HG03159 (cell line): ENCODE data around the gene COL4A1.

Experiments
- ATAC-seq: cut with Tn5 transposase; IDR thresholded peaks from one replicate; pipeline ENCODE4 v1.9.1; 2021; ENCODE audit warnings: mild to moderate bottlenecking, moderate library complexity; ENCODE audit not compliant: unreplicated experiment

The COL4A1 gene

DNA sequence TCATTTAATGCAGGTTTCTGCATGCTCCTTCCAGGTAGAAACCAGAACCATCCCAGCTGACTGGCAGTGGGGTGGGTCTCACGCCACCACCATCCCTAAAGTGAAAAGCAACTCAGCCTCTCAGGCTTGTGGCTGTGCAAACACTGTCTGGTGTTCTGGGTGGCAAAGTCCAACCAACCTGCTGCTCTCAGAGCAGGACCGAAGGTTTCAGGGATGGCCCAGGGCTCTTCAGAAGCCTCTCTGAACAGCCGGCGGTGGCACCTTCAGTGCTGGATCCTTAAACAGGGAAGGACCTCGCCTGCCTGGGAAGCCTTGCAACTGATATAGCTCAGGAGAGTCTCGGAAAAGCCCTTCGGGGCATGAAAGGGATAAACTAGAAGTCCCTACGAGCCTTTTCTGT lies 100.8 kb downstream of the COL4A1 start:
- ATAC-seq = no peak

DNA sequence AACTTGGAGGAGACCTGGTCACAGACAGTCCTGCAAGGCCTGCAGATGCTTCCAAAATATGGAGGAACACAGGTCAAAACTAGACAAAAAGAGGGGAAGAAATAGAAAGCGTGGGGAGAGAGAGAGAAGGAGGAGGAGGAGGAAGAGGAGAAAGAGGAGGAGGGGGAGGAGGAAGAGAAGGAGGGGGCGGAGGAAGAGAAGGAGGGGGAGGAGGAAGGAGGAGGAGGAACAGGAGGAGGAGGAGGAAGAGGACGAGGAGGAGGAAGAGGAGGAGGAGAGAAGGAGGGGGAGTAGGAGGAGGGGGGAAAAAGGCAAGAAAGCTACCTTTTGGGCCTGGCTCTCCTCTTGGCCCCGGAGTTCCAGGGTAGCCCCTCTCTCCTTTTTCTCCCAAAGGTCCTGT lies 105.8 kb downstream of the COL4A1 start:
- no peak for ATAC-seq

DNA sequence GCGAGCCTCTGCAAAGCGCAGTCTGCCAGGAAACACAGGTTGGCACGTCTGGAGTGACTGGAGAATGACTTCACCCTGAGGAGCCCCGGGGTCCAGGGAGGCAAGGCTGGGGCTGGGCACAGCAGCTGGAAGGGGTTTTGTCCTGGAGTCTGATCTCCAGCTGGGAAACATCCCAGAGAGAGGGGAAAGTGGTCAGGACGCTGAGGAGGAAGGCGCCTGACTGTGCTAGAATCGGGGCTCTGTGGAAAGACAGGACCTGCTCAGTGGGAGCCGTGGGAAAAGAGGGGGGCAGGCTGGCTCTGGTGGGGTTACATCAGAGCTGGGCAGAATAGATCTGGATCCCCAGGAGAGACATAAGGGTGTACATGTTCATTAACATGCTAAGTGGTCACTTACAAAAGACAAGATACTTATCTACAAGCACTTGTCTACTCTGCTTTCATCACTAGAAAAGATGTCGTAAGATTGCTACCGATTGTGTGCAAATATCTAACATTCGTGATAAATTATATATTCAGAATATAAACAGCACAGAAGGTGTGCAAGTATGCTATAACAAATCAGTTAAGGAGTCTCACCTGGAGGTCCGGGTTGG lies 106.6 kb downstream of the COL4A1 start:
- ATAC-seq = no peak

DNA sequence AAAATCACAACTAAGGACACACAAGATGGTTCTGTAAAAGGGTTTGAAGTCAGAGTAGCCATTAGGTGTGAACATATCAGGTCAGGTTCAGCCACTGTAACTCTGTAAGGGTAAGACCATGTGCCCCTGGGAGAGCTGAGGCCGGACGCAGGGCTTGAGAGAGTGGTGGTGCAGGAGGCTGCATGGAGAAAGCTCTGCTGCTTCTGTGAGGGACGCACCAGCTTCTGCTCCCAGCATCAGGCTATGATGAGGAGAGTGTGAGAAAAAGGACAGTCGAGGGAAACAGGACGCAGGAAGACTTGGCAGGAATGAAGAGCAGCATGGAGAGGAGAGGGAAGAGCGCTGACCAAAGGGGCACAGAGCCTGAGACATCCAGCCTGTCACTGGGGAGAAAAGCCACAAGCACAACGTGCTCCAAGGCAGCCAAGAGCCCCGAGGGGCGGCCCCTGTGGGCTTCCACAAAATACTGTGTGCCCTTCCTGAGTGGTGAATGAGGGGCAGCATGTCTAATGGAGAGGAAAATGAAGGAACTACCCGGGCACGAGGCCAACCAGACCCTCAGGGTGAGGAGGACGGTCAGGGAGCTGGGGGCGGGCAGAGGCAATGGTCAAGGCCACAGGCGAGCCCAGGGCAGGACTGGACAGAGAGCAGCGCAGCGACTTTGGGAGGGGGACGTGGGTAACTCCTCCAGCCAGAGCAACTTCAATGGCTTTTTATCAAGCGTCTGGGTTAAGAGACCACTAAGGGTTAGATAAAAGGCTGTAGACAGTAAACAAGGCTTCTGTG lies 107.7 kb downstream of the COL4A1 start:
- no peak for ATAC-seq

DNA sequence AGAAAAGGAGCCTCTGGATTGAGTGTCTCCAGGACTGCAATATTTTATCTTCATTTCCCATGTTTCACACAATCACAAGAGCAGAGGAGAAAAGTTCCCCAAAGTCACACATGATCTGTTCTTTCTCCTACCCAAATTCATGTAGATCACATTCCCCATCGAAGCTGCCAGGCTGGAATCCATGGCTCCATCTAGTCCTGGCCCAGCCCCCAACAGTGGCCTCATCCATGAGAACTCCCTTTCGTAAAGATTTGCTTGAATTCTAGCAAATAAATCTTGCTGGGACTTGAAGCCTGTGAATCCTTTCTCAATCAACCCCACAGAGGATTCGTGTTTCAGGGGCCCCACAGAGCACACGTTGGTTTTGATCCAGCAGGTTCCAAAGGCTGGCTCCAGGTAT lies 109.5 kb downstream of the COL4A1 start:
- ATAC-seq = no peak

DNA sequence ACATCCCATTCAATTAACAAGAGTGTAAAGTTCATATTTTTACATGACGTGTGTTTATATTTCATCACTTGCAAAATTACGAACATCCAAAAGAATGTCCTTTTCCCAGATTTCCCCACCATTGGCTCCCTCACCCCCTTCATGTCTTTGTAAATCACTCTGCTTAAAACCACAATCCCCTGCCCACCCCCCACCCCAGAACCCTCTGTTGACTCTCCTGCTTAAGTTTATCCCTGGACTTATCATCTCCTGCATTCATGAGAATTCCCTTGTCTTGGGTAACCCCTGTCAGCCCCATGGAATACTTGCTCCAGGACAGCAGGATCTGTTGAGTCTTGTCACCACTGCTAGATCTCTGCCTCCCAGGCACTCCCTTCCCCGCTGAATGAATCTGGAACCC lies 109.9 kb downstream of the COL4A1 start:
- no peak for ATAC-seq

DNA sequence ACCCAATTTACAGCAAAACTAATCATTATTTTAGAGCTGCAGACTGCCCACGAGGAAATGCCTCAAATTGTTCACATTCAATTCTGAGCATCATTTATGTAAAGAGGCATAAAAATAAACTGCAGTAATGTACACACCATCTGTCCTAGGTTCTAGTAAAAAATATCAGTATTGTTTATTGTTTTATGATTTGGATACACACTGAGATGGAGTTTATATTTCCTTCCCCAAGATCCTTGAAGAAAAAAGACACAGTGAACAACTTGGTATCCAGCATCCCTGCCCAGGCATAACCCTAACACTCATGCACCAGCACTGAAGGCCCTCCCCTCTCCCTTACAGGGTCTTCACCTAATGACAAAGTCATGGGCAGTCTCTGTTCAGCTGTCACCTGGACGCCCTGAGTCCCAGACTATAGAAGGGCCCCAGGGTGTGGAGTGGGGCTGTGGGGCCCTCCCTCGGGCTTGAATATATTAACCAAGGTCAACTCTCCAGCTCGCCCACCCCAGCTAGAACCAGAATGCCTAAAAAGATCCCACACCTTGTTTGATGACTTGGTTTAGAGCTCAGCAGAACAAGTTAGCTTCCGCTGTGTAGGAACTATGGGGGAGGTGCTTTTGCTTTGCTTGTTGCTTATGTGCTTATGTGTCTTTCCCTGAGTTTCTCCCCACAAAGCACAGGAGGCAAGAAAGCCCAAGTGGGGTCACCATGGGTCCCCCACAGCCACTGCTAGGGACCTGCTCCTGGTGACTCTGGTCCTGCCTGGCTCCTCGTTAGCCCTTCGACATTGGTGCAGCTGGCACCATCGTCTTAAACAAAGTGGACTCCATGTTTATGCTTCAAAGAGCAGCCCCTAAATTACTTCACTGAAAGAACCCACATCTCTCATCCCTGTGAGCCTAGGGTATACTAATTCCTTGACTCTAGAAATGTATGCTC lies 111.1 kb downstream of the COL4A1 start:
- no peak for ATAC-seq

DNA sequence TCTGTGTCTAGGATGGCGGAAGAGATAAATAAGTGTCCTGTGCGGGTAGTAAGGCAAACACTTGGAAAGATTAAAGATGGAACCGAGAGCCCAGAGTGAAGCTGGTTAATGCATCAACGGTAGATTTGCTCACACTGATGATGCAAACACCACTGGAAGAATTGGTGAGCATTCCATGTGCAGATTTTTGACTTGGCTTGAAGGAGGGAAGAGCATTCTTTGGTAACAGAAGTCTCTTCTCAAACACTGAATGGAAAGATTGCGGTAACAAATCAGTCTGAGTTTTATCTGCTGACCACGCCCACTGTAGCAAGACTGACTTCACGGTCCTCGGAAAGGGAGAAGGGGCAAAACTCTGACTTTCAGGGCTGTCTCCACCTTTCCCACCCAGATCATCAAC lies 112.5 kb downstream of the COL4A1 start:
- no peak for ATAC-seq

DNA sequence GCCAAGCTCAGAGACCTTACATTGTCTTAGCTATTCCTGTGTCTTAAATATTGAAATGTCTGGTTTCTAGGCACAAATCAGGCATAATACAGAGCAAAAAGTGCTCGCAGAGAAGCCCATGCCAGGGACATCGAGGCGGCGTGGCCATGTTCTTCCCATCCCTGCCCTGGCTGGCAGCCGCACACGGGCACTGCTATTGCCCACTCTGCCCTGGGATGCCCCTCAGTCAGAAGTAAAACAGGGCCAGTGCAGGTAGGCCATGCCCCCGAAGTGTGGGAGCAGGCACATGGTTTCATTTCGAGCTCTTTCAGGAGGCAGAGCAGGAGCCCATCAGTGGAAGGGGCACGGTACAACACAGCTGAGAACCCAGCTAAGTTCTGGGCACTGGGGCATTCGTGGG lies 113.5 kb downstream of the COL4A1 start:
- no peak for ATAC-seq

DNA sequence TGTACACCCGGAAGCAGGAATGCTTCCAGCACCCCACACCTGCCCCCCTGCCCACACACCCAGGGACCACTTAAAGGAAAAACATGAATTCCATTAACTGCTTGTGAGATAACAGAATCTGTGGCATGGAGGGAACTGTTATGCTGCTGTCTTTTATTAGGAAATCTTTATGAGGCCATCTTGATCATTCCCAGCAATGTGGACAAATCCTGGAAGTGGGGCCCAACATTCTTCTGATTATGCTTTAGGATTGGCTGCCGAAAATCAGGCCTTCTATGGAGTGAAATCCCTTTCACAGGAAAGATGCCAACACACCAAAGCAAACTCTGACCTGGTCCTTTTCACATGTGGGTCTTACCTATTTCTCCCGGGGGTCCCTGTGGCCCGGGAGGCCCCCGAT lies 114.5 kb downstream of the COL4A1 start:
- no peak for ATAC-seq

DNA sequence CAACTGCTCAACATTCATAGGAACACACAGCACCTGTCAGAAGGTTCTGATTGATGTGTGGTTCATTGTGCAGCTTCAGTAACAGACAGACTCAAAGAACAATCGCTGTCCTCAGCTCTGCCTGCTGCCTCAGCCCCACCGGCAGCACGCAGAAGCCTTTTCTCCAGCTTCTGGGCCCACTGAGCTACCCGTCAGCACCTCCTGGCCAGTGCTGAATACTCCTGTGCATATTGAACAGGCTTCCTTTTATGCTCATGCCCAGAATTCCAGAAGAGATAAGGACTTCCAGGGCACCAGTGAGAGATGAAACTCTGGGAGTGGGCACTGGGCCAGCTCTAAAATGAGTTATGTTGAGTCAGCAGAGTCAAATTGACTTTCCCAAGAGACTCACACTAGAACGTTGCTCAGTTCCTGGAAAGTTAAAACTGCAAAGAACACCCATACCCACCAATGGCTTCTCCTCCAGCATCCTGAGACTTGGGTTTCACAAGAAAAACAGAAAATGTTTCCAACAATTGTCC lies 119.3 kb downstream of the COL4A1 start:
- no peak for ATAC-seq

DNA sequence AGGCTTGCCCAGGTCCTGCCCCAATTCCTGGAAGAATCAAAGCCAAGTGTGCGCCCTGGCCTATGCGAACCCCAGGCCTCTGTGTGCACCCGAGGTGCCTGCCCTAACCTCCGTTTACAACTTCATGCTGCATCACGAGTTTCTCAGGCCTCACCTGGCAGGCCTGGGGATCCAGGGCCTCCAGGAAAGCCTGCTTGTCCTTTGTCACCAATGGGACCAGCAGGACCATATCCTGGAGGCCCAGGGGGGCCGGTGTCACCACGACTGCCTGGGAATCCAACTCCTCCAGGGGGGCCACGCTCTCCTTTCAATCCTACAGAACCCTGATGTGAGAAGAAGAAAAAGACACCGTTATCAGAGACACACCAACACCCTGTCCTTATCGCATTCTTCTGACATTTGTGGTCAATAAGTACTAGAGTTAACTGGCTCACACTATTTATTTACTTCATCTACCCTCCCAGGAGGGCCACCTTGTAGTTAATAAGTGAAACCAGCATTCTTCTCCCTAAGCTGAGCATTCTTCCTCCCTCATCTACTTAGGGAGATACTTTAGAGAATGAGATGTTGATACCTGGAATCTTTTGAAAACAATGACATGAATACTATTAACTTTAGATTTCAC lies 120.6 kb downstream of the COL4A1 start:
- no peak for ATAC-seq

DNA sequence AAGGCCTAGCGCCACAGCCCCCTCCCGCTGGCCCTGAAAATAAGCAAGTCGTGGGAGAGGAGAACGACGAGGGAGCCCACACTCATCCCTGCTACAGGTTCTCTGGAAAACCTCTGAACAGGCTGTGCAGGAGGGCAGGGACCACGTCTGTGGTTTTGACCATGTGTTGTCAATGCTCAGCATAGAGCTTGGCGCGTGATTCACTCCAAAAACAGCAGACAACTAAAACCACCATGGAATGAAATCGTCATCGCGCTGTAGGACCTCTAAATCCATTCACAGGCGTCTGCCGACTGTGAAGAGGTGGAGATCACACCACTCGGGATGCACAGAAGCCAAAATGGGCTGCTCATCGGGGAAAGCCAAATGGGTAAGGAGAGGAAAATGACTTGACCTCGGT lies 121.3 kb downstream of the COL4A1 start:
- no peak for ATAC-seq

DNA sequence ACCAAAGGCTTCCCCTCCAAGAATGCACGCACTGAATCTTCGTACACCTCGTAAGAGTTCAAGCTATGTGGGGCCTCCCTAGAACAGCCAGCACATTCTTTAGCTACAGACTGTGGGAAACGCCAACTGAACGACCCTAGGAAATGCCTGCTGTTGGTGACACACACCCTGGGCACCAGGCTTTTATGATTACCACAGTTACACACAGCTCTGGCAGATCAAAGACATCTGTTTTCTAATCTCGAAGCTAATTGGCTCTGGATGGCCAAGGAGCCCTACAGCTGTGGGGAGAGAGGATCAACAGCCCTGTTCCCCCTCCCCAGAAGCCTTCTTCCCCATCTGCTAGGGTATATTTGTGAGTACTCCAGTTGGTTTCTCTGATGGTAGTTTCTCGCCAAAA lies 123.0 kb downstream of the COL4A1 start:
- no peak for ATAC-seq

DNA sequence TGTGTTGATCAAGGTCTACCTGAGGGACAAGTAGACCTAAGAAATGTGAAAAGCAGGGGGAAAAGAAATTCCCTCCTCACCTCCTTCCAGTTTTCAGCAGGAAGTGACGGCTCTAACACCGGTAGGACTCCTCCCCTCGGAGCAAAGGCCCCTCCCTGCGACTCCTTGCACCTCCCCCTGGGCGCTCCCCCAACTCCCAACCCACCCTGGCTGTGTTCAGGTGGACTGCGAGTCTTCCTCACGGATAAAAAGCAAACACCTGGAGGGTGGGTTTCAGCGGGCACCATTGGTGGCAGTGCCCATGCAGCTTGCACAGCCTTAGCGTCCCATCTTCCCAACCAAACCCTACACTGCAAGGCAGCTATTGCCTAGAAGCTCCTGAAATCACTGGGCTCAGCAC lies 124.5 kb downstream of the COL4A1 start:
- no peak for ATAC-seq

DNA sequence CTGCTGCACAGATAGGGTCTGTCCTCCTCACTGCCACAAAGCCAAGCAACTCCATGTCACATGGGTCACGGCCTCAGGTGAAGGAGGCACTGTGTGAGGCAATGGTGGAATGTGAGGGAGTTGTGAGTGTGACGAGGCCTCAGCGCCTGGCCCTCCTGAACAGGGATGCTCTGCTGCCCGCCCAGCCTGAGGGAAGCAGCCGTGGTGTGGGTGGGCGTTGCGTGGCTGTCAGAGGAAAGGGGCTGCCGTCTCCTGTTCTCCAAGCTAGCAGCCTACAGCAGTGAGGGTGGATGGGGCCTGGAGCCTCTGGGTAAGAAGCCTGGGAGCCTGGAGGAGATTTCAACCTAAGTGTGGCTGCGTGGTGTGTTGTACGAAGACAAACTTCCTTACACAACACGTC lies 125.0 kb downstream of the COL4A1 start:
- no peak for ATAC-seq

DNA sequence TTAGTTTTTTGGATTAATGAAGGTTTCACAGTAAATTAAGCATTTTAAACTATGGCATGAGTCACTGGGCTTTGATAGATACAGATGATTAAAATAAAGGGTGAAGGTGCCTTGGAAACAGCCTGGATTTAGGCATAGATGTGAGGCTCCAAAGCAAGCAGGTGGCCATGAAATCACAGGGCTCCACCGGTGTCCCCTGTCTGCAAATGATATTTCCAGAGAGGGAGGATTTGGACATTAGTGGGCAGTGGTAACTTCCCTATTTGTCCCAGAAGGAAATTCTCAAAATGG lies 127.2 kb downstream of the COL4A1 start:
- no peak for ATAC-seq

DNA sequence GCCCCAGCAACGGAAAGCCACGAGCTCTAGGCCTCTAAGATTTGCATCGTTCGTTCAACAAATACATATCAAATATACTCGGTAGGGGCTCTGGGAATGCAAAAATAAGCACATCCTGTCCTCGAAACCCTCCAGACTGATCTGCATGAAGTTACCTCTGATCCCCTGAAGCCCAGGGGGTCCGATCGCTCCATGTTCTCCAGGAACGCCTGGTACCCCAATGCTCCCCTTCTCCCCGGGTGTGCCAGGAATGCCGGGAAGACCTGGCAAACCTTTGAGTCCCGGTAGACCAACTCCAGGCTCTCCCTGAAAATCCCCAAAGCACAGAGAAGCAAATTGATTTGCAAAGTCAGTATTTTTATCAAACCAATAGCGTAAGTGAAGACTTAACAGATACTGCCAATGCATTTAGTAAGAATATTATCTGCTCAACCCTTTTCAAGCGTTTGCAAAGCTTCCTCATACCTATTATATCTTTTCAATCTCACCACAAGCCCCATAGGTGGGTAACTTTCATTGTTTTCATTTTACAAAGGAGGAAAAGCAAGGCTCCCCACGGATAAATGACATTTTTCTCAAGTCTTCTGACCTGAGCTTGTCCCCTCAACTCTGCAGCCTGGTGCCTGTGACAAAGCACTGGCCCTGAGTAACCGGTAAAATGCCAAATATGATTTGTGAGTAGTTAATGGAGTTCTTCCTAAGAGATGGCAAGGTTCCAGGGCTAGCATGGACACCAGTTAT lies 127.7 kb downstream of the COL4A1 start:
- no peak for ATAC-seq

DNA sequence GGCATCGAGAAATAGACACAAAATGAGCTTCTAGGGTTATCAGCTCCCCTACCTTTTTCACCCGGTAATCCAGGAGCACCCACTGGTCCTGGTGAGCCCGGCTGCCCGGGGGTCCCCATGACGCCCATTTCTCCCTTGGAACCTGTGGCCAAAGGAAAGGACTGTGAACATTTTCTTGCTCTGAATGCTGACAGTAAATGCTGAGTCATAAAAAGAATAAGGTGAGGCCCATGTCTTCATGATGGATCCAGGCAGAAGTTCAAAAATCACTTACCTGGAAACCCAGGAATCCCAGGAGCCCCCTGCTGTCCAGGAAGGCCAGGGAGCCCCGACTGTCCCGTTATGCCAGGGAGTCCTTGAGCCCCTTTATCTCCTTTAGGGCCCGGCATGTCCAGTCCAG lies 129.2 kb downstream of the COL4A1 start:
- ATAC-seq = no peak

DNA sequence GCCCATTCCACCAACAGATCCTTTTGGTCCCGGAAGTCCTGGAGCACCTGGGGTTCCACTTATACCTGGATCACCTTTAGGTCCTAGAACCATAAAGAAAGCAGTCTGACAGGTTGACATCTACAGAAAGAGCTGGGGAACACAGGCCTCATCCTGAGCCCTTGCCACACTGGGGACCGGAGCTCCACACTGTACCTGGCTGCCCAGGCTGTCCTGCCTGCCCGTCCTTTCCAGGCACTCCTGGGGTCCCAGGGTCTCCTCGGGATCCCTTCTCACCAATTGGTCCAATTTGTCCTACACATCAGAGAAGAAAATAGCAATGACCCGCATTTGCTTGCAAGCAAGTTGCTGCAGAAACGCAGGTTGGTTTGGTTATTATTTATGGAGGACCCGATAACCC lies 130.5 kb downstream of the COL4A1 start:
- no peak for ATAC-seq
